ENCODE results near the gene TRIM3. TPM values are rescaled to one million over a fixed set of nuclear protein-coding genes. Genes with fewer than 3 reads are reported as not detected.

Gene TRIM3
- total and polyA plus RNA-seq, 2 of the 4 experiments (the other 2 are of a cell fraction), result 13.8 to 22.3 TPM

- H3K9ac ChIP-seq (ENCODE audit: low read depth, low read length), result no peak overlapping the region
- 100% methylated on average over 1 of the region's 5 CpGs; no CpG with 5 or more reads in 1 of the 2 experiments for WGBS, 2 experiments (ENCODE audit: extremely low coverage in 2 of 2, insufficient read length in 1 of 2)
Observed at GRCh38 chr11:6475936-6476335, 2.2 kb upstream of the TRIM3 start.

More at GRCh38 chr11:6475936-6476335, 2.2 kb upstream of the TRIM3 start:
- DNase-seq (no peak), ATAC-seq (ENCODE audit: low read depth) (no peak)
- Histone ChIP-seq H3K27ac (ENCODE audit: insufficient read depth, low read length) (no peak overlapping the region), H3K9me1 (ENCODE audit: insufficient read depth, low read length) (peaks cover 13% of the 10 kb centered on the region), H2AK9ac (replicated peaks; ENCODE audit: low read depth, low read length, poor library complexity) (peak overlapping the region; percentile 42), H3K4ac (ENCODE audit: low read depth, low read length) (no peak overlapping the region), H4K8ac (ENCODE audit: low read depth in 2 of 2, low read length in 2 of 2) (no peak overlapping the region), H4K91ac (ENCODE audit: insufficient read depth, low read depth, low read length) (no peak overlapping the region), H3K4me3 (ENCODE audit: insufficient read depth, low read depth, low read length) (no peak overlapping the region), H3K18ac (ENCODE audit: low read depth, low read length) (no peak overlapping the region), H3K14ac (replicated peaks; ENCODE audit: low read depth, low read length) (no peak overlapping the region), H3K56ac (ENCODE audit: extremely low read depth, insufficient read depth, low read length) (no peak overlapping the region), H2BK20ac (ENCODE audit: low read depth, low read length) (no peak overlapping the region), H2AK5ac (ENCODE audit: low read depth, low read length) (no peak overlapping the region), H3K36me3 (ENCODE audit: control insufficient read depth, insufficient read depth, low read length) (peaks cover 29% of the 10 kb centered on the region), H3K27me3 (ENCODE audit: control insufficient read depth, insufficient read depth, low read length) (no peaks in the 10 kb centered on the region), H2BK5ac (ENCODE audit: low read depth, low read length, poor library complexity, severe bottlenecking) (no peak overlapping the region), H3K9me3 (ENCODE audit: control insufficient read depth, insufficient read depth, low read length) (no peaks in the 10 kb centered on the region), H3K79me1 (ENCODE audit: low read depth in 1 of 2, low read length in 2 of 2) (peaks cover 35 to 72% of the 10 kb centered on the region in 2 experiments; a peak in 3 of 4 replicates), H2BK15ac (ENCODE audit: low read depth, low read length) (no peak overlapping the region), H2AFZ (replicated peaks; ENCODE audit: low read length, poor library complexity) (no peak overlapping the region), H4K5ac (ENCODE audit: low read depth, low read length) (no peak overlapping the region), H4K20me1 (ENCODE audit: insufficient read depth, low read length) (no peaks in the 10 kb centered on the region; the same call in 1 of the 2 replicates), H3K4me2 (ENCODE audit: low read depth, low read length) (no peak overlapping the region), H2BK120ac (ENCODE audit: low read depth, low read length) (no peak overlapping the region), H3K23ac (ENCODE audit: low read depth, low read length) (no peak overlapping the region), H3K4me1 (ENCODE audit: control insufficient read depth, insufficient read depth, low read length) (peaks cover 10% of the 10 kb centered on the region)
- in situ Hi-C loops (cut with MboI; ENCODE audit: low sequenced_read_pairs) (no loop called here), dilution Hi-C loops (cut with HindIII; ENCODE audit: low sequenced_read_pairs, unreplicated experiment) (no loop called here), intact Hi-C loops (cut with micrococcal nuclease) (no loop called here)
- no TSS peak for BruUV-seq (replicated peaks)
- POLR2A ChIA-PET (ENCODE audit: unreplicated experiment), result interaction anchor here (0.6 to 0.7 kb wide), 2 partner anchors 146 to 281 kb away, joined by 3 to 9 read pairs; no protein-coding TSS in a partner anchor
- CTCF ChIA-PET, result no interaction called here
- TF ChIP-seq CTCF (conservative IDR thresholded peaks at IDR 0.05; ENCODE audit: low read depth, low read length) (no peak), SMC3 (IDR thresholded peaks at IDR 0.05; ENCODE audit: low read depth, low read length) (no peak), BHLHE40 (IDR thresholded peaks at IDR 0.05; ENCODE audit: low read depth, low read length) (no peak), POLR2A (IDR thresholded peaks at IDR 0.05; ENCODE audit: low read depth, low read length) (no peak), RCOR1 (IDR thresholded peaks at IDR 0.05; ENCODE audit: insufficient replicate concordance, low read length) (no peak), CEBPB (IDR thresholded peaks at IDR 0.05; ENCODE audit: low read depth, low read length) (no peak), CHD1 (IDR thresholded peaks at IDR 0.05; ENCODE audit: low read depth, low read length) (no peak), RFX5 (IDR thresholded peaks at IDR 0.05; ENCODE audit: low read depth, low read length) (no peak), MXI1 (IDR thresholded peaks at IDR 0.05; ENCODE audit: borderline replicate concordance, low read depth, low read length) (no peak)
